ENCODE results near the gene CHRNA4.
"Not testable (repeated sequence)": the region's sequence is repeated elsewhere in the genome, so short reads cannot be mapped to it uniquely, and the experiment has no call there.

Gene CHRNA4

GRCh38 chr20:63336232-63336752, 24.9 kb downstream of the CHRNA4 start:
- no peak for DNase-seq (ENCODE audit: low read depth in 1 of 2, low spot score in 1 of 2)

GRCh38 chr20:63335711-63336110, 25.4 kb downstream of the CHRNA4 start:
- DNase-seq (ENCODE audit: low read depth in 1 of 2, low spot score in 1 of 2) = no peak

GRCh38 chr20:63335060-63335459, 26.1 kb downstream of the CHRNA4 start:
- DNase-seq (ENCODE audit: low read depth in 1 of 2, low spot score in 1 of 2) = not testable (repeated sequence)

GRCh38 chr20:63334356-63334755, 26.8 kb downstream of the CHRNA4 start:
- no peak for DNase-seq (ENCODE audit: low read depth in 1 of 2, low spot score in 1 of 2)

GRCh38 chr20:63333241-63333836, 27.8 kb downstream of the CHRNA4 start:
- no peak for DNase-seq (ENCODE audit: low read depth in 1 of 2, low spot score in 1 of 2)

GRCh38 chr20:63332488-63333240, 28.5 kb downstream of the CHRNA4 start:
- DNase-seq (ENCODE audit: low read depth in 1 of 2, low spot score in 1 of 2) = no peak

GRCh38 chr20:63331741-63332400, 29.3 kb downstream of the CHRNA4 start:
- no peak for DNase-seq (ENCODE audit: low read depth in 1 of 2, low spot score in 1 of 2)

GRCh38 chr20:63330940-63331339, 30.2 kb downstream of the CHRNA4 start:
- DNase-seq (ENCODE audit: low read depth in 1 of 2, low spot score in 1 of 2) = no peak

- no peak for DNase-seq (ENCODE audit: low read depth in 1 of 2, low spot score in 1 of 2)
Measured at GRCh38 chr20:63330084-63330760, 30.9 kb downstream of the CHRNA4 start.

- DNase-seq (ENCODE audit: low read depth in 1 of 2, low spot score in 1 of 2) = no peak
Measured at GRCh38 chr20:63329331-63330083, 31.6 kb downstream of the CHRNA4 start.

GRCh38 chr20:63328718-63329275, 32.4 kb downstream of the CHRNA4 start:
- DNase-seq (ENCODE audit: low read depth in 1 of 2, low spot score in 1 of 2) = no peak

- no peak for DNase-seq (ENCODE audit: low read depth in 1 of 2, low spot score in 1 of 2)
Measured at GRCh38 chr20:63328026-63328700, 33.0 kb downstream of the CHRNA4 start.

- no peak for DNase-seq (ENCODE audit: low read depth in 1 of 2, low spot score in 1 of 2)
Measured at GRCh38 chr20:63327231-63327745, 33.9 kb downstream of the CHRNA4 start.

- no peak for DNase-seq (ENCODE audit: low read depth in 1 of 2, low spot score in 1 of 2)
Measured at GRCh38 chr20:63326314-63327230, 34.6 kb downstream of the CHRNA4 start.

GRCh38 chr20:63325554-63326313, 35.4 kb downstream of the CHRNA4 start:
- no peak for DNase-seq (ENCODE audit: low read depth in 1 of 2, low spot score in 1 of 2)

- no peak for DNase-seq (ENCODE audit: low read depth in 1 of 2, low spot score in 1 of 2)
Measured at GRCh38 chr20:63325021-63325471, 36.1 kb downstream of the CHRNA4 start.

GRCh38 chr20:63323357-63323981, 37.7 kb downstream of the CHRNA4 start:
- DNase-seq (ENCODE audit: low read depth in 1 of 2, low spot score in 1 of 2) = no peak
